GM12891 (cell line): ENCODE data around the gene TMEM200B.

Source experiments
- PAX5 ChIP-seq: IDR thresholded peaks from 2 replicates; pipeline ENCODE4 v1.6.1; 2011; ENCODE audit warnings: low read length, moderate library complexity, mild to moderate bottlenecking; ENCODE audit not compliant: insufficient read depth, severe bottlenecking
- POLR2A ChIP-seq: IDR thresholded peaks from 2 replicates; pipeline ENCODE4 v1.6.1; 2011; ENCODE audit warnings: low read depth, low read length, control low read depth
- POLR2AphosphoS5 ChIP-seq: IDR thresholded peaks from 2 replicates; pipeline ENCODE4 v1.6.1; 2011; ENCODE audit warnings: low read depth, low read length, control low read depth
- SPI1 ChIP-seq: IDR thresholded peaks from 2 replicates; pipeline ENCODE4 v1.6.1; 2011; ENCODE audit warnings: low read depth, low read length, control low read depth
- TAF1 ChIP-seq: IDR thresholded peaks from 2 replicates; pipeline ENCODE4 v1.6.1; 2011; ENCODE audit warnings: low read depth, low read length, control low read depth

GRCh38 chr1:29120947-29121485, 2.7 kb downstream of the TMEM200B start:
- TF ChIP-seq POLR2AphosphoS5 (no peak), POLR2A (no peak), TAF1 (no peak), PAX5 (no peak), SPI1 (no peak)
